ENCODE results near the gene MRC2.
"Not testable (repeated sequence)": the region's sequence is repeated elsewhere in the genome, so short reads cannot be mapped to it uniquely, and the experiment has no call there.

Gene MRC2

DNA sequence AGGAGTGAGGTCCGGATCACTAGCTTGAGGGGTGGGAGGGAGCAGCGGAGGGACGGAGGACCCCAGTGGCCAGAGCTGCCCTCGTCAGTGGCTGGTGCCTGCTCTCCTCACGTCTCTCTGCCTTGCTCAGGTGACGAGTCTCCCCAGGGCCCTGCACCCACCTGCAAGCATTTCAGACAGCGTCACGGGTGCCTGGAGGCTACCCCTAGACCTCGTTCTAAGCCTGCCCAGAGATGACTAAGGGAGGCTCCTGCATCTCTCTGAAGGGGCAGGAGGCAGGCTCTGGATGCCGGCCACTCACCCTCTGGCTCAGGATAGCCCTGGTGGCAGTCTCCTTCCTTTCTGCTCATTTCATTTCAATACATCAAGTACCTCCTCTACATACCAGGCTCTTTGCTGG lies 68.8 kb downstream of the MRC2 start:
- Histone ChIP-seq H3K27me3 (replicated peaks) (no peaks in the 10 kb centered on the region), H3K4me3 (ENCODE audit: low read depth, low read length) (no peak overlapping the region), H3K27ac (no peak overlapping the region), H3K36me3 (replicated peaks) (peaks cover 24% of the 10 kb centered on the region)
- TF ChIP-seq, protein P1, sequence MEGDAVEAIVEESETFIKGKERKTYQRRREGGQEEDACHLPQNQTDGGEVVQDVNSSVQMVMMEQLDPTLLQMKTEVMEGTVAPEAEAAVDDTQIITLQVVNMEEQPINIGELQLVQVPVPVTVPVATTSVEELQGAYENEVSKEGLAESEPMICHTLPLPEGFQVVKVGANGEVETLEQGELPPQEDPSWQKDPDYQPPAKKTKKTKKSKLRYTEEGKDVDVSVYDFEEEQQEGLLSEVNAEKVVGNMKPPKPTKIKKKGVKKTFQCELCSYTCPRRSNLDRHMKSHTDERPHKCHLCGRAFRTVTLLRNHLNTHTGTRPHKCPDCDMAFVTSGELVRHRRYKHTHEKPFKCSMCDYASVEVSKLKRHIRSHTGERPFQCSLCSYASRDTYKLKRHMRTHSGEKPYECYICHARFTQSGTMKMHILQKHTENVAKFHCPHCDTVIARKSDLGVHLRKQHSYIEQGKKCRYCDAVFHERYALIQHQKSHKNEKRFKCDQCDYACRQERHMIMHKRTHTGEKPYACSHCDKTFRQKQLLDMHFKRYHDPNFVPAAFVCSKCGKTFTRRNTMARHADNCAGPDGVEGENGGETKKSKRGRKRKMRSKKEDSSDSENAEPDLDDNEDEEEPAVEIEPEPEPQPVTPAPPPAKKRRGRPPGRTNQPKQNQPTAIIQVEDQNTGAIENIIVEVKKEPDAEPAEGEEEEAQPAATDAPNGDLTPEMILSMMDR (IDR thresholded peaks at IDR 0.05; ENCODE audit: low read depth, low read length, missing control alignments), result no peak
- no peak for DNase-seq
- in situ Hi-C loops (cut with HindIII; ENCODE audit: low pct_ligation_motif_present, low sequenced_read_pairs), result no loop called here

DNA sequence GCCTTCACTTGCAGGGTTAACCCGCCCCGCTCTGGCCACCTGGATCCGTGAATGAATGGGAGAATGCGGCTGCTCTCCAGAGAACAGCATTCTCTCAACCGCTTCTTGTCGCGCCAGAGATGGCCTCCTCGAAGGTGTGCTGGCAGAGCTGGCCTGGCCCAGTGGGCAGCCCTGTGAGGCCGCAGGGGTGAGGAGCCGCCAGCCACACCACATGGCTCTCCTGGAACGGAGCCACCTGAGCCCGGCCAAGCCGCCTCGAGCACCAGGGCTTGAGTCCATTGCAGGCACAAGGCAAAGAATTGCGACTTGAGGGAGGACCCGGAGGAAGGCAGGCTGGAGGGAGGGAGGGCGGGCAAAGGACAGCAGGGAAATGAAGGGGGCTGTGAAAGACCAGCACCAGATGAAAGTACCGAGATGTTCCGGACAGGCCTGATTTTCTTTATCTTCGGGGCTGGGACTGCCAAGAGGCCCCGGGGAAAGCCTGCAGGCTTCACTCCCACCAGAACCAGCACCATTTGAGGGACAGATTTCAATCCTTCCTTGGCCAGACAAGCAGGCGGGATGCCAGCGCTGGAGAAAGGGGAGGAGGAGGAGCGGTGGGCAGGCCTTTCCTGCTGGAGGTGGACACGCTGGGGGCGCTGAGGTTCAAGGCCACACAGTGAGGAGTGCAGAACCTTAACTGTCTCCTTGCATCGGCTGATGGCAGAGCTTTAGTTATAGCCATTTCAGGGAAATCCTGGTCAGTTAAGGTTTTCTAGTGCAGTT lies 69.4 kb downstream of the MRC2 start:
- no peak for DNase-seq
- peaks cover 20% of the 10 kb centered on the region for H3K36me3 ChIP-seq (replicated peaks)
- in situ Hi-C loops (cut with HindIII; ENCODE audit: low pct_ligation_motif_present, low sequenced_read_pairs), result no loop called here

DNA sequence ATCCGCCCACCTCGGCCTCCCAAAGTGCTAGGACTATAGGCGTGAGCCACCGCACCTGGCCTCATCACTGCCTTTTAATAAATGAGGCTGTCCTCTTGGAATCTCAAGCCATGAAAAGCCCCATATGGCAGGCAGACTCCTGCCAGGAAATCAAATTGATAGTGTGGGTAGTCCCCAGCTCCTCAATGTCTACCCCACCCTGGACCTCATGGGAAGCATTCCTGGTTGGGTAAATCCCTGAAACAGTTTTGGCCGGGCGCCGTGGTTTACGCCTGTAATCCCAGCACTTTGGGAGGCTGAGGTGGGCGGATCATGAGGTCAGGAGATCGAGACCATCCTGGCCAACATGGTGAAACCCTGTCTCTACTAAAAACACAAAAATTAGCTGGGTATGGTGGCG lies 71.0 kb downstream of the MRC2 start:
- DNase-seq; H3K4me3 ChIP-seq (ENCODE audit: low read depth, low read length); H3K36me3 ChIP-seq (replicated peaks); H3K27me3 ChIP-seq (replicated peaks); H3K27ac ChIP-seq; in situ Hi-C loops (cut with HindIII; ENCODE audit: low pct_ligation_motif_present, low sequenced_read_pairs): not testable (repeated sequence)

More for the DNA sequence above, 69.4 kb downstream of the MRC2 start:
- H3K27me3 ChIP-seq (replicated peaks), result no peaks in the 10 kb centered on the region
- H3K27ac ChIP-seq, result no peak overlapping the region
- no peak overlapping the region for H3K4me3 ChIP-seq (ENCODE audit: low read depth, low read length)
- TF ChIP-seq, protein P1 (IDR thresholded peaks at IDR 0.05; ENCODE audit: low read depth, low read length, missing control alignments), result no peak

DNA sequence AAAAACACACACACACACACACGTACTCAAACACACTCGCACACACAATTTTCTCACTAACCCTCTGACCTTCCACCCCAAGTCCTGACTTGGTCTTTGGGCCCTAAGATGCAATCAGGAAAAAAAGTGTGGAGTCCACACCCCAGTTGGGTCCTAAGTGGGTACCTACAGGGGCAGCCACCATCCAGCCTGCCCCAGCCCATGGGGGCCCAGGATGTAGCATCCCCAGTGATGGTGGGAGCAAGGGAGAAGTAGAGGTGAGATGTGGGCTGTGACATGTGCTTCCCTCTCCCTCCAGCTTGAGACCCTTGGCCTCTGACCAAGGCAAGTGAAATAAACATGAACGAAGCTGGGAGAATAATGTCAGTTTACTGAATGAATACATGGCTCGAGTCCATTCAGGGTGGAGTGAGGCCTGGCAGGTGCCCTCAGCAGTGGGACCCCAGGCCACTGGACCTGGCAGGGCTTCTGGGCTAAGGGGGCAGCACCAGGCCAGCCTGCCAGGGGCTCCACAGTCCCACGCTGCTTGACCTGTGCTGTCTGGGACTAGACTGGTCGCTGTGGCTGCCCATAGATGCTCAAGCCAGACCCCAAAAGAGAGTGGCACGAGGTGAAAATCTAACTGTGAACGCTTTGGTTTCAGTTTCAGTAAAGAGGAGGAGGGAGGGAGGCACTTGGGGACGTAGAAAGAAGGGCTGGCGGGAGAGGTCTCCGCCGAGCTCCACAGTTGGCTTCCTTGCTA lies 73.7 kb downstream of the MRC2 start:
- TF ChIP-seq, protein P1 (IDR thresholded peaks at IDR 0.05; ENCODE audit: low read depth, low read length, missing control alignments), result no peak
- in situ Hi-C loops (cut with HindIII; ENCODE audit: low pct_ligation_motif_present, low sequenced_read_pairs), result no loop called here

DNA sequence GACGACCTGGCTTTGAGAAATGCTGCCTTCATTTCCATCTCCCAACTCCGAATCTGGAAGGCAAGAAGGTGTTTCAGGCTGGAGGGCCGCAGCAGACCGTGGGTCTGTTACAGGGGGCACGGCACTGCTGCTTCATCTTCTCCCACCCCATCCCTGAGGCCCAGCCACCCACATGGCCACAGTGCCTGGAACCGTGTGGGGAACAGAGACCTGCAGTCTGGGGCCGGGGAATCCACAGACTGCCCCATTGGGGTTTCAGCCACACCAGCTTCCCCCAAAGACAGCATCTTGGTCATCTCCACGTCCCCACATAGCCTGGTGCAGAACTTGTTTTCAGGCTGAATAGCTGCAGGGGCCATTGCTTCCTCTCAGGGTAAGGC lies 74.2 kb downstream of the MRC2 start:
- H3K27ac ChIP-seq, result no peak overlapping the region
- in situ Hi-C loops (cut with HindIII; ENCODE audit: low pct_ligation_motif_present, low sequenced_read_pairs), result no loop called here
- H3K27me3 ChIP-seq (replicated peaks), result no peaks in the 10 kb centered on the region
- H3K36me3 ChIP-seq (replicated peaks), result no peaks in the 10 kb centered on the region
- TF ChIP-seq, protein P1 (IDR thresholded peaks at IDR 0.05; ENCODE audit: low read depth, low read length, missing control alignments), result no peak
- H3K4me3 ChIP-seq (ENCODE audit: low read depth, low read length), result no peak overlapping the region
- DNase-seq, result no peak

More for the DNA sequence above, 73.7 kb downstream of the MRC2 start:
- Histone ChIP-seq H3K27me3 (replicated peaks) (no peaks in the 10 kb centered on the region), H3K4me3 (ENCODE audit: low read depth, low read length) (no peak overlapping the region), H3K27ac (no peak overlapping the region), H3K36me3 (replicated peaks) (no peaks in the 10 kb centered on the region)
- DNase-seq, result no peak

DNA sequence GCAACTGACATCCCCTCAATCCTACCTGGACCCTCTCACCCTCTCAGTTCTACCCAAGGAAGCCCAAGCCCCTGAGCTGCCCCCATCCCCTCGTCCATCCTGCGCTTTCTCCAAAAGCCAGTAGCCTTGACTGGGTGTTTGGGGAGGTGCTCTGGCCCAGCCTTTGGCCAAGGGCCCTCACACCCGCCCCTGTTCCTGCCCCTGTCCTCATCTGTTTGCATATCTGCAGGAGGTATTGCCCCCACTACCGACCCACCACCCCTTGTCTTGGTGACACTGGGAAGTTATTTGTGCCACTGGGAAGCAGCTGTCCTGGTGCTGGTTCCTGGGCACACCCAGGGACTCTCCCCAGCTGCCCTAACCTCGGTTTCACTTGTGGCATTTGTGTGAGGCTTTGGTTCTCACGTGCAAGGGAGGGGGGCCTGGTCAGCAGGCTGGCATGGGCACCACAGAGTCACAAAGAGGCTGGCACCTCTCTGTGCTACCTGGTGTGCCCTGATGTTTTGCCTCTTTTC lies 75.3 kb downstream of the MRC2 start:
- Histone ChIP-seq H3K36me3 (replicated peaks) (no peaks in the 10 kb centered on the region), H3K27ac (no peak overlapping the region), H3K4me3 (ENCODE audit: low read depth, low read length) (no peak overlapping the region), H3K27me3 (replicated peaks) (no peaks in the 10 kb centered on the region)
- TF ChIP-seq, protein P1 (IDR thresholded peaks at IDR 0.05; ENCODE audit: low read depth, low read length, missing control alignments), result no peak
- in situ Hi-C loops (cut with HindIII; ENCODE audit: low pct_ligation_motif_present, low sequenced_read_pairs), result no loop called here
- DNase-seq, result no peak

Data from brain microvascular endothelial cell (primary cell).